Measurements from ENCODE around the gene ARL4A.

DNA sequence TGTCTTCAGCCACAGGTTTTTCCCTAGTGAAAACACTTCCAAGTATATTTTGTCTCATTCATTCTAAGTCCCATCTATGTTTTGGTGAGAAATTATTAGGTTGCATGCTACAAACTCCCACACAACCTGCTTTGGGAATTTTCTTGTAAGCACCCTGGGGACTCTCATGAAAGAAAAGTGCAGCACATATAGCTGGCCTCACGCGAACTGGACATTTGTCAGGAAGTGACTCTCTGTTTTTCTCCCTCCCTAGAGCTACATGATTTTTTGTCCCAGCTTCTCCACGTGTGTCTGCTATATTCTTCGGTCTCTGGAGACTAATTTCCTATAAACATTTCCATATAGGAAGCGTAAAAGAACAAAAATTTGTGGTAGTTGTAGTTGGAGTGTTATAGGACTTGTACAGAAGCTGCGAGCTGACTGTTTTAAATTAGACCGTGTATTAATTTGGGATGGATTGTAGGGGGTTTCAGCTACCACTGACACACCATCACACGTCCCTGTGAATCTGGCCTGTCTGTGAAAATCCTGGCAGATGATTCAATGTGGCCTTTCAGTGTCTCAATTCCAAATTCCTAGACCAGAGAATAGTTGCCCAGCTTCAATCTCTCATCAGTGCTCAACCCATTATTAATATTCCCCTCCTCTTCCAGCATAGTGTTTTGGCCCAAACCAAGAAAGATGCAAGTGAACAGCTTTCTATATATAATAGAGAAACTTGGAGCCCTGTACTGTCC lies 40.2 kb downstream of the ARL4A start:
- TF ChIP-seq, protein P1, sequence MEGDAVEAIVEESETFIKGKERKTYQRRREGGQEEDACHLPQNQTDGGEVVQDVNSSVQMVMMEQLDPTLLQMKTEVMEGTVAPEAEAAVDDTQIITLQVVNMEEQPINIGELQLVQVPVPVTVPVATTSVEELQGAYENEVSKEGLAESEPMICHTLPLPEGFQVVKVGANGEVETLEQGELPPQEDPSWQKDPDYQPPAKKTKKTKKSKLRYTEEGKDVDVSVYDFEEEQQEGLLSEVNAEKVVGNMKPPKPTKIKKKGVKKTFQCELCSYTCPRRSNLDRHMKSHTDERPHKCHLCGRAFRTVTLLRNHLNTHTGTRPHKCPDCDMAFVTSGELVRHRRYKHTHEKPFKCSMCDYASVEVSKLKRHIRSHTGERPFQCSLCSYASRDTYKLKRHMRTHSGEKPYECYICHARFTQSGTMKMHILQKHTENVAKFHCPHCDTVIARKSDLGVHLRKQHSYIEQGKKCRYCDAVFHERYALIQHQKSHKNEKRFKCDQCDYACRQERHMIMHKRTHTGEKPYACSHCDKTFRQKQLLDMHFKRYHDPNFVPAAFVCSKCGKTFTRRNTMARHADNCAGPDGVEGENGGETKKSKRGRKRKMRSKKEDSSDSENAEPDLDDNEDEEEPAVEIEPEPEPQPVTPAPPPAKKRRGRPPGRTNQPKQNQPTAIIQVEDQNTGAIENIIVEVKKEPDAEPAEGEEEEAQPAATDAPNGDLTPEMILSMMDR (conservative IDR thresholded peaks at IDR 0.05; ENCODE audit: low read length): no peak
- TF ChIP-seq EZH2phosphoT487 (IDR thresholded peaks at IDR 0.05; ENCODE audit: borderline replicate concordance): no peak

Data from Loucy (cell line).